A172 (cell line): ENCODE measurements around the gene ZNF217. TPM values are rescaled to one million over a fixed set of nuclear protein-coding genes. Genes with fewer than 3 reads are reported as not detected.
"Not testable (repeated sequence)": the region's sequence is repeated elsewhere in the genome, so short reads cannot be mapped to it uniquely, and the experiment has no call there.

Experiments used
- DNase-seq: peaks from one replicate; pipeline ENCODE4 v3.0.0-alpha.2; 2015; ENCODE audit warnings: low spot score
- total RNA-seq: library from RNA; depleted of rRNA; stranded (reverse); fragments of >200 nt; shearing (Covaris generic); gene quantifications from 2 replicates; pipeline ENCODE4 v1.2.3, GENCODE V29; 2014

ZNF217 gene
- total RNA-seq, 1 experiment from 2014 or later: 38.3 TPM

DNA sequence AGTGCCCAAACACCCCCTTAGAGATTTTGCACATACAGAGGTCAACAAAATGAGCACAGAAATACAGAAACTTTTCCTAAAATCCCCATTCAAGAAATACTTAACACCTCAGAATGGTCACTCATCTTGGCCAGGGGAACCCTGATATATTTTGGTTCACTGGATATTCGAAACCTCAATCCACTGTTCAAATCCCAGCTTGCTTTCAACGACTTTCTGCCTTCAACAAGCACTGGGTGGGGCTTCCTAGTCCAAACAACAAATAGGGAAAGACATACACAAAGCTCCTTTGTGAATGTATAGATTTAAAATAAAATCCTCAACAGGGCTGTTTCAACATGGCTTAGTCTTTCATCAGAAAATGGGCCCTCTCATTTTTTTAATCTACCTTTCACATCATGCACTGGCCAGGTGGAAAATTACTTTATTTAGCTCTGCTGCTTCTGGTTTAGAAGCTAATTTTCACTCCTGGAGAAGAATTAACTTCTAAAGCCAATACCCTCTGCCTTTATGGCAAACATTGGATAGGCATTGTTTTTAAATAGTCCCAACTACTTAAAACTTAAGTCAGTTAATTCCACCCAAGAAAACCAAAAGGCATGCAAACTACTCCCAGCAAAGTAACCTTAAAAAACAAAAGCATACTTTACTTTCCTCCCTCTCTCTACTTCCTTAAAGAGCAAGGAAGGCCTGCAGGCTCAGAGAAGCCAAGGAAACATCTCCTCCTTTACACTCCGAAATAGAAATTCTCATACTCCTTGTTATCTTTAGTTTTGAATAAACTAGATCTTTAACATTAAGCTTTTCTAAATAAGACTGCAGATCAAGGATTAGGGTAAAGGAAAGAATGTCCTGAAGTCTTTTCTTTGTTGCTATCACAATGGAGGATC lies 9.7 kb downstream of the ZNF217 start:
- not testable (repeated sequence) for DNase-seq

GRCh38 chr20:53582574-53583351 lies 10.9 kb downstream of the ZNF217 start:
- DNase-seq: peak; percentile 83

- no peak for DNase-seq
Observed at GRCh38 chr20:53582251-53582570, 11.4 kb downstream of the ZNF217 start.

DNA sequence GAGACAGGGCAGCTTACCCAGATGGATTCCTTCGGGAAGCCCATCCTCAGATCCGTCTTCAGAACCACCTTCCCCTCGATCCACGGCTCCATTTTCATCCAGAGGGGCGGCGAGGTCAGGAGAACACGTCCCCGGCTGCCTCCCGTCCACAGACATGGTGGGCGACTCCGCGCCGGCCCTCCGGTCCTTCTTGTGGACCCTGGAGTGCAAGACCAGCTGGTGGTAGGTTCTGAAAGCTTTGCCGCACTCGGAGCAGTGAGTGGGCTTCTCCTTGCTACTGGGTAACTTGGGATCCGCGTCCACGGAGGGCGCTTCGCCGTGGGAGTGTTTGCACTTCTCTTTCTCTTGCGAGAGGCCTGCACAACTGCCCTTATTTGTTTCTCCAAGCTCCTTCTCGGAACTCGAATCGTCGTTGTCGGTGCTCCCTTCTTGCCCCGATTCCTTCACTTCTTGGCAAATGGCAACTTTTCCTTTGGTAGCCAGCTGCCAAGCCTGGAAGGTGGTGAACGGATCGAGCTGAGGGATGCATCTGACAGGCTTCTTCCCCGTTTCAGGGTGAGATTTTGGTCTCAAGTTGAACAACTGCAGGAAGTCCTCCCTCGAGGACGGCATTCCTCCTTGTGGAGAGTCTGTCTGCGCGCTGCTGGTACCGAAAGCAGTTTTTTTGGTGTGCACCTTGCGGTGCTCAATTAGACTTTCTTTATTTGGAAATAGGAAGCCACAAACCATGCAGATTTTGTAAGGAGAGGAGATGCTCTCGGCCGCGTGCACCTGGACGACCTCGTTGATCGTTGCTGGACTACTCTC lies 12.0 kb downstream of the ZNF217 start:
- DNase-seq: no peak

DNA sequence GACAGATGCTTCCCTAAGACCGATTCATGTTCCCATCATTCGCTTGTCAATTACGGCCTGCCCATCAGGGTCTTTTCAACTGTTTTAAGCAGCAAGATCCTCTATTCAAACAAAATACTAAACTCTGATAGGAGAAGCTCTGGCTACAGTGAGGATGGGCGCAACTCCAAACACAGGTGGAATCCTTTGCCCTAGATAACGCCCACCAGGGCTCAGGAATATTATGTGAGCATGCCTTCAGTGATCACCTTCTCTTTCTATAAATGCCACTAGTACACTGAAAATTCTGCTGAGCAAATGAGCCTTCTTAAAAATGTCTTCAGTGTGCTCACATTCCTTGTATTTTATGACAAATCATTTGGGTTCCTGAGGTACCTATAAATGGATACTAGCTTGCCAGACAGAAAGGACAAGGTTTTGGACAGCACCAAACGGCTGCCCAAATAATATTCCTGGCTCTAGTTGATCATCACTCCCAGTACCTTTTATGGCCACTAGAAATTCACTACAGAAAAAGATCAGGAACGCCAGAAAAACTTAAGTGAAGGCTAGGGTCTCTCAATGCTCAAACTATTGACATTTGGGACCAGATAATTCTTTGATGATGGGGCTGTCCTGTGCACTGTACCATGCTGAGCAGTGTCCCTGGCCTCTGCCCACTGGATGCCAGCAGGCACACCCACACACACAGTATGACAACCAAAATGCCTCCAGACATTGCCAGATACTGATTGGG lies 13.1 kb downstream of the ZNF217 start:
- DNase-seq: peak; percentile 30

- DNase-seq: peak; percentile 80
Observed at GRCh38 chr20:53579581-53580375, 13.9 kb downstream of the ZNF217 start.

- no peak for DNase-seq
Observed at GRCh38 chr20:53579266-53579580, 14.4 kb downstream of the ZNF217 start.

GRCh38 chr20:53578492-53579222 lies 15.0 kb downstream of the ZNF217 start:
- DNase-seq: peak; percentile 90

DNA sequence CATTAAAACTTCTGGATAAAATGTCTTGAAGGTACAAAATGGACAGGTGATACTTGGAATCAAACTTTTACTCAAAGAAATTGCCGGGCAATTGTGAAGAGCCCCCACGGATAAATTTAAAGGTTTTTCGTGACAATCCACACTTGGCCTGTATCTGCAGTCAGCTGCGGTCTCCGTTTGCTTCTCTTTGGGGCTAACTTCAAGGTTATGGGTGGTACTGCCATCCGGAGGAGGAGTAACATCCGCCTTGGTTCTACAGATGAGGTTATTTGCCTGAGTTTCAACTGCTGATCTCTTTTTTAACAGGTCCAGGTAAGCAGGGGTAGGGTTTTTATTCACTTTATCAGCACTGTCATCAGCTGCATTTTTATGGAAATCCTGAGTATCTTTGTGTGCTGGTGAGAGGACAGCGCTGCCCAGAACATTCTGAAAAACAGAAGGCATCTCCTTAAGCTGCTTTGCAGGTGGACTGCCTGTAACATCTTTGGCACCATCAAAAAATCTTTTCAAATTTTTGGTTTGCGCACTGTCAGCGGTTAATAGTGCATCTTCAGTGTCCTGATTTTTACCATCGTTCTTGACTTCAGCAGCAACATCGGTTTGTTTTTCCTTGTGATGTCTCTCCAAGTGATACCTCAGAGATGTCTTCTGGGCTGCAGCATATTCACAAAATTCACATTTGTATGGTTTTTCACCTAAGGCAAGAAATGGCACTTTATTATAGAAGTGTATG lies 16.9 kb downstream of the ZNF217 start:
- no peak for DNase-seq

GRCh38 chr20:53576195-53576580 lies 17.5 kb downstream of the ZNF217 start:
- no peak for DNase-seq

GRCh38 chr20:53575481-53576194 lies 18.0 kb downstream of the ZNF217 start:
- no peak for DNase-seq

DNA sequence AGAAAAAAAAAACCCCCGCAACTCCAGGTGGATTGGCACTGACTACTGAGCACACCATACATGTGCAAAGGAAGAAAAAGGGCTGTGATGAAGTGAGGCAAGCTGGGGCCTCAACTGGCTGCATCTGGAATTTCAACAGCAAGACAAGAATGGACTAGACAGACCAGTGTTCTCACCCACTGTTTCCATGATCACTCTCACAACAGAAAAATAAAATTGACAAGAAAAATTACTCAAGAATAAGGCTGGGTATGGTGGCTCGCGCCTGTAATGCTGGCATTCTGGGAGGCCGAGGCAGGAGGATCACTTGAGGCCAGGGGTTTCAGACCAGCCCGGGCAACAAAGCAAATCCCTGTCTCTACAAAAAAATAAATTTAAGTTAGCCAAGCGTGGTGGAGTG lies 18.8 kb downstream of the ZNF217 start:
- no peak for DNase-seq

- DNase-seq: no peak
Observed at GRCh38 chr20:53574259-53574789, 19.3 kb downstream of the ZNF217 start.

GRCh38 chr20:53571555-53572286 lies 21.9 kb downstream of the ZNF217 start:
- DNase-seq: no peak

- no peak for DNase-seq
Observed at GRCh38 chr20:53570446-53571276, 23.0 kb downstream of the ZNF217 start.

DNA sequence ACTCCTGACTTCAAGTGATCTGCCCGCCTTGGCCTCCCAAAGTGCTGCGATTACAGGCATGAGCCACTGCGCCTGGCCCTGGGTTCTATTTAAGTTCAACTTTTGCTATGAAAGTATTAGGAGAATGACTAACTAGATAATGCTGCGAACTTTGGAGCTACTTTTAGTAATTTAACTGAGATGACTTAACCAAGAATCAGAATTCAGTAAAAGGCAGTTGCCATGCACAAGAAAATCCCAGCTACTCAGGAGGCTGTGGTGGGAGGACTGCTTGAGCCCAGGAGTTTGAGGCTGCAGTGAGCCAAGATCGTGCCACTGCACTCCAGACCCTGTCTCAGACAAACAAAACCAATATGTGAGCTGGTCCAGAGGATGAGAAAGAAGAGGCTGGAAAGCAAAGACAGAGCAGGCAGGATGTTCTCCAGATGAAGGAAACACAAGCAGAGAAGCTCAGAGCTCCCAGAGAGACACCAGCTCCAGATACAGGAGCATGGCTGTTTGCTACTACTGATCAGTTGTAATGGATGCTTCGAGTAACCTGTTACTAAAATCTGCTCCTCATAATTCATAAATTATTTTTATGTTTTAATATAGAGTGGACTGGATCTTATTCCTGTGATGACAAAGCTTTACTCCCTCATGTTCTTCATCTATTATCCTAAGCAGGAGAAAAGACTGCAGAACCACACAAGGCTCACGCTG lies 23.9 kb downstream of the ZNF217 start:
- no peak for DNase-seq
